Gastrocnemius medialis (tissue), 4 donors: ENCODE results near the gene TMEM14A. TPM values are rescaled to one million over a fixed set of nuclear protein-coding genes. Genes with fewer than 3 reads are reported as not detected.

Experiments used
- ATAC-seq, 2 donors: fragments of 150-250 bp; one replicate each; pipeline ENCODE4 v1.9.1; 2016
- DNase-seq, 2 donors: peaks; one replicate each; pipeline ENCODE4 v3.0.0-alpha.2; 2019
- H3K27ac ChIP-seq, 4 donors: fragments of 200-600 bp; sonication (generic); 1 replicate in 1 of 4; 2 replicates in 3 of 4; pipeline ENCODE4 v1.5.1; 2016 to 2018; ENCODE audit warnings: mild to moderate bottlenecking in 2 of 4, moderate library complexity in 1 of 4
- H3K27me3 ChIP-seq, 3 donors: fragments of 200-600 bp; sonication (generic) in 2 of 3; 1 replicate in 1 of 3; 2 replicates in 2 of 3; pipeline versions ENCODE4 v1.5.1 to v1.6.0; 2016 to 2019; ENCODE audit warnings: mild to moderate bottlenecking in 1 of 3, moderate library complexity in 1 of 3
- H3K36me3 ChIP-seq, 2 donors: fragments of 200-600 bp; sonication (generic) in 1 of 2; one replicate each; pipeline ENCODE4 v1.5.1; 2017 to 2018
- H3K4me1 ChIP-seq, 2 donors: fragments of 200-600 bp; sonication (generic) in 1 of 2; one replicate each; pipeline ENCODE4 v1.5.1; 2016 to 2017; ENCODE audit warnings: mild to moderate bottlenecking in 2 of 2
- H3K4me3 ChIP-seq, 4 donors: fragments of 200-600 bp; sonication (generic) in 3 of 4; 1 replicate in 1 of 4; 2 replicates in 3 of 4; pipeline ENCODE4 v1.5.1; 2016 to 2019; ENCODE audit warnings: mild to moderate bottlenecking in 2 of 4
- H3K9me3 ChIP-seq, 3 donors: fragments of 200-600 bp; sonication (generic) in 2 of 3; 1 replicate in 1 of 3; 2 replicates in 2 of 3; pipeline ENCODE4 v1.5.1; 2016 to 2019
- CTCF ChIP-seq, 5 experiments: fragments of 450-650 bp in 3 of 5; fragments of 200-600 bp in 2 of 5; sonication (generic) in 2 of 5; IDR thresholded peaks in 4 of 5; conservative IDR thresholded peaks in 1 of 5; 1 replicate in 4 of 5; 2 replicates in 1 of 5; pipeline ENCODE4 v1.5.1; 2016 to 2019; ENCODE audit warnings: antibody characterized with exemption in 5 of 5, mild to moderate bottlenecking in 3 of 5, moderate library complexity in 3 of 5
- POLR2A ChIP-seq, 2 donors: fragments of 450-650 bp; IDR thresholded peaks; one replicate each; pipeline ENCODE4 v1.6.1; 2017; ENCODE audit warnings: antibody characterized with exemption in 2 of 2, mild to moderate bottlenecking in 2 of 2, moderate library complexity in 2 of 2
- in situ Hi-C, 4 donors: fragments of 200-750 bp; cut with MboI; loops; one replicate each; pipeline versions ENCODE4 v1.15.0 to v1.8.0; 2017; ENCODE audit warnings: low sequenced_read_pairs in 4 of 4
- intact Hi-C: fragments of 100-400 bp; cut with DNase I; formaldehyde crosslinking; loops from one replicate; pipeline ENCODE4 v1.15.1; 2023; ENCODE audit warnings: low total_unique reads
- total RNA-seq, 4 donors: library from RNA; depleted of rRNA; stranded (reverse); fragments of >200 nt; gene quantifications; one replicate each; pipeline versions ENCODE4 v1.1.0 to v1.2.3, GENCODE V29; 2016

Gene TMEM14A
- total RNA-seq, 4 donors from 2014 or later: 0.75 to 1.8 (median 1.4) TPM; not detected in 1

GRCh38 chr6:52664186-52664990, 6.5 kb upstream of the TMEM14A start:
- peak overlapping the region; percentile 51 to 73 (median 54) for H3K27ac ChIP-seq
- intact Hi-C loops: loop anchor here (1.0 to 5.0 kb wide), 3 partner anchors 67 to 380 kb away; partner anchors contain the start of gene MCM3
- H3K4me3 ChIP-seq: peak overlapping the region; percentile 66 to 76 (median 67)
- H3K36me3 ChIP-seq: no peaks in the 10 kb centered on the region
- H3K9me3 ChIP-seq: no peaks in the 10 kb centered on the region
- in situ Hi-C loops: loop anchor here (5.0 to 25.0 kb wide), 3 partner anchors 60 to 377 kb away; partner anchors contain the start of gene MCM3 (in 3 of the 4)
- H3K27me3 ChIP-seq: no peaks in the 10 kb centered on the region
- peaks cover 0 to 4% of the 10 kb centered on the region in 2 donors for H3K4me1 ChIP-seq
- ATAC-seq: peak; percentile 92 to 98
- peak; percentile 49 to 62 for TF ChIP-seq POLR2A (IDR thresholded peaks at IDR 0.05)
- TF ChIP-seq CTCF (IDR thresholded peaks at IDR 0.05 in 4 of 5, conservative IDR thresholded peaks at IDR 0.05 in 1 of 5): no peak
- DNase-seq: peak; percentile 66 to 87

- H3K36me3 ChIP-seq: no peaks in the 10 kb centered on the region
- TF ChIP-seq POLR2A (IDR thresholded peaks at IDR 0.05) (no peak), CTCF (IDR thresholded peaks at IDR 0.05 in 4 of 5, conservative IDR thresholded peaks at IDR 0.05 in 1 of 5) (no peak)
- H3K4me3 ChIP-seq: peak overlapping the region; percentile 66 to 76 (median 67)
- ATAC-seq: no peak
- H3K4me1 ChIP-seq: peaks cover 0 to 4% of the 10 kb centered on the region in 2 donors
- H3K27me3 ChIP-seq: no peaks in the 10 kb centered on the region
- no peaks in the 10 kb centered on the region for H3K9me3 ChIP-seq
- in situ Hi-C loops: loop anchor here (5.0 to 25.0 kb wide), 3 partner anchors 60 to 378 kb away; partner anchors contain the start of gene MCM3 (in 3 of the 4)
- intact Hi-C loops: loop anchor here (1.0 to 5.0 kb wide), 3 partner anchors 68 to 381 kb away; partner anchors contain the start of gene MCM3
- no peak for DNase-seq
- H3K27ac ChIP-seq: no peak overlapping the region
These were observed 5.8 kb upstream of the TMEM14A start for GRCh38 chr6:52664991-52665686.

GRCh38 chr6:52666071-52666470, 4.8 kb upstream of the TMEM14A start:
- no peak for TF ChIP-seq CTCF (IDR thresholded peaks at IDR 0.05 in 4 of 5, conservative IDR thresholded peaks at IDR 0.05 in 1 of 5)
- no peak for TF ChIP-seq POLR2A (IDR thresholded peaks at IDR 0.05)
- in situ Hi-C loops: loop anchor here in 3 of 4 donors (5.0 to 25.0 kb wide), 3 partner anchors 61 to 379 kb away; partner anchors contain the start of gene MCM3 (in 3 of the 3)
- Histone ChIP-seq H3K4me3 (no peak overlapping the region), H3K9me3 (no peaks in the 10 kb centered on the region), H3K27ac (no peak overlapping the region), H3K4me1 (peaks cover 0 to 4% of the 10 kb centered on the region in 2 donors), H3K27me3 (no peaks in the 10 kb centered on the region), H3K36me3 (no peaks in the 10 kb centered on the region)
- intact Hi-C loops: no loop called here
- DNase-seq (no peak), ATAC-seq (no peak)

- DNase-seq (no peak), ATAC-seq (no peak)
- intact Hi-C loops (no loop called here), in situ Hi-C loops (loop anchor here in 3 of 4 donors (5.0 to 25.0 kb wide), 3 partner anchors 62 to 379 kb away; partner anchors contain the start of gene MCM3 (in 3 of the 3))
- no peaks in the 10 kb centered on the region for H3K9me3 ChIP-seq
- no peak for TF ChIP-seq CTCF (IDR thresholded peaks at IDR 0.05 in 4 of 5, conservative IDR thresholded peaks at IDR 0.05 in 1 of 5)
- TF ChIP-seq POLR2A (IDR thresholded peaks at IDR 0.05): no peak
- H3K36me3 ChIP-seq: no peaks in the 10 kb centered on the region
- H3K27me3 ChIP-seq: no peaks in the 10 kb centered on the region
- H3K27ac ChIP-seq: no peak overlapping the region
- peaks cover 0 to 4% of the 10 kb centered on the region in 2 donors for H3K4me1 ChIP-seq
- H3K4me3 ChIP-seq: no peak overlapping the region
These were observed 4.4 kb upstream of the TMEM14A start for GRCh38 chr6:52666523-52666922.
